HepG2 (cell line): ENCODE data around the gene SLC16A5. TPM values are rescaled to one million over a fixed set of nuclear protein-coding genes. Genes with fewer than 3 reads are reported as not detected.

ENCODE experiments used
- ATF7-NPFF ChIP-seq: sonication (generic); formaldehyde crosslinking; IDR thresholded peaks from 2 replicates; pipeline ENCODE4 v1.8.1; 2023; ENCODE audit warnings: mild to moderate bottlenecking, low read depth, missing genetic modification reagents, moderate library complexity
- DZIP1 ChIP-seq: sonication (generic); formaldehyde crosslinking; IDR thresholded peaks from 2 replicates; pipeline ENCODE4 v1.5.0; 2020; ENCODE audit warnings: mild to moderate bottlenecking, missing genetic modification reagents
- FOXO1 ChIP-seq: sonication (generic); formaldehyde crosslinking; IDR thresholded peaks from 2 replicates; pipeline ENCODE4 v1.4.0; 2020; ENCODE audit warnings: missing genetic modification reagents
- NFE2L2 ChIP-seq: fragments of 150-350 bp; IDR thresholded peaks from 2 replicates; pipeline ENCODE4 v1.6.1; 2014; ENCODE audit warnings: low read length
- NFIB ChIP-seq: sonication (generic); formaldehyde crosslinking; IDR thresholded peaks from 2 replicates; pipeline ENCODE4 v1.9.0; 2021; ENCODE audit warnings: missing genetic modification reagents, mild to moderate bottlenecking, borderline replicate concordance
- SMC3 ChIP-seq: IDR thresholded peaks from 2 replicates; pipeline ENCODE4 v1.6.1; 2011; ENCODE audit warnings: low read length, improper control_type of control experiment
- TGIF2 ChIP-seq: IDR thresholded peaks from 2 replicates; pipeline ENCODE4 v1.6.1; 2016; ENCODE audit warnings: control low read depth, missing compliant biosample characterization
- TMF1 ChIP-seq: sonication (generic); formaldehyde crosslinking; IDR thresholded peaks from 2 replicates; pipeline ENCODE4 v1.8.1; 2022; ENCODE audit warnings: low read depth, missing genetic modification reagents
- ZBTB8A ChIP-seq: sonication (generic); formaldehyde crosslinking; IDR thresholded peaks from 2 replicates; pipeline ENCODE4 v1.4.0; 2020; ENCODE audit warnings: mild to moderate bottlenecking, low read depth, missing genetic modification reagents, borderline replicate concordance
- ZFAT ChIP-seq: sonication (generic); formaldehyde crosslinking; conservative IDR thresholded peaks from 2 replicates; pipeline ENCODE4 v1.8.1; 2023; ENCODE audit warnings: missing genetic modification reagents, inconsistent platforms
- ZMYM4 ChIP-seq: sonication (generic); formaldehyde crosslinking; IDR thresholded peaks from 2 replicates; pipeline ENCODE4 v1.8.1; 2023; ENCODE audit warnings: mild to moderate bottlenecking, missing genetic modification reagents
- ZNF33A ChIP-seq: sonication (generic); formaldehyde crosslinking; IDR thresholded peaks from 2 replicates; pipeline ENCODE4 v1.5.1; 2020; ENCODE audit warnings: missing genetic modification reagents, mild to moderate bottlenecking, moderate library complexity, borderline replicate concordance
- ZNF547 ChIP-seq: sonication (generic); formaldehyde crosslinking; IDR thresholded peaks from 2 replicates; pipeline ENCODE4 v1.5.1; 2020; ENCODE audit warnings: mild to moderate bottlenecking, missing genetic modification reagents
- ZNF589 ChIP-seq: sonication (generic); formaldehyde crosslinking; conservative IDR thresholded peaks from 2 replicates; pipeline ENCODE4 v1.8.0; 2022; ENCODE audit warnings: mild to moderate bottlenecking, moderate library complexity, missing genetic modification reagents
- ZNF607 ChIP-seq: sonication (generic); formaldehyde crosslinking; IDR thresholded peaks from 2 replicates; pipeline ENCODE4 v1.5.1; 2020; ENCODE audit warnings: missing genetic modification reagents, mild to moderate bottlenecking, borderline replicate concordance
- ZNF619 ChIP-seq: sonication (generic); formaldehyde crosslinking; IDR thresholded peaks from 2 replicates; pipeline ENCODE4 v1.4.0; 2020; ENCODE audit warnings: mild to moderate bottlenecking, missing genetic modification reagents
- ZNF788 ChIP-seq: sonication (generic); formaldehyde crosslinking; IDR thresholded peaks from 2 replicates; pipeline ENCODE4 v1.5.0; 2020; ENCODE audit warnings: mild to moderate bottlenecking, missing genetic modification reagents, borderline replicate concordance
- polyA plus RNA-seq, 8 experiments: library from polyadenylated mRNA; depleted of rRNA in 3 of 8; stranded (reverse) in 7 of 8; unstranded in 1 of 8; fragments of >200 nt; fragmentation: Illumina TruSeq in 4 of 8; extraction: Trizol in 4 of 8; gene quantifications; 2 replicates each; pipeline versions ENCODE4 v1.2.1 to v1.2.3, GENCODE V29; 2011 to 2016; ENCODE audit warnings: low read depth in 4 of 8, missing spikeins in 1 of 8, mixed read lengths in 1 of 8; ENCODE audit not compliant: insufficient read depth in 1 of 8
- total RNA-seq, 5 experiments: library from RNA; depleted of rRNA; stranded (reverse); fragments of >200 nt; fragmentation: Illumina TruSeq; extraction: Trizol; gene quantifications; 2 replicates each; pipeline ENCODE4 v1.2.3, GENCODE V29; 2016; ENCODE audit warnings: low read depth in 1 of 5
- TF ChIP-seq, protein P1 (sequence below): sonication (generic); formaldehyde crosslinking; IDR thresholded peaks from 2 replicates; pipeline ENCODE4 v1.4.0; 2020; ENCODE audit warnings: missing genetic modification reagents
- TF ChIP-seq, protein P2 (sequence below): IDR thresholded peaks from 2 replicates; pipeline ENCODE4 v1.6.1; 2012; ENCODE audit warnings: low read depth, low read length, improper control_type of control experiment

The SLC16A5 gene
- total and polyA plus RNA-seq, 2 of the 13 experiments (the other 11 are each of a cell fraction or from before 2014, with no cell fraction given), result 0.69 to 5.6 TPM

DNA sequence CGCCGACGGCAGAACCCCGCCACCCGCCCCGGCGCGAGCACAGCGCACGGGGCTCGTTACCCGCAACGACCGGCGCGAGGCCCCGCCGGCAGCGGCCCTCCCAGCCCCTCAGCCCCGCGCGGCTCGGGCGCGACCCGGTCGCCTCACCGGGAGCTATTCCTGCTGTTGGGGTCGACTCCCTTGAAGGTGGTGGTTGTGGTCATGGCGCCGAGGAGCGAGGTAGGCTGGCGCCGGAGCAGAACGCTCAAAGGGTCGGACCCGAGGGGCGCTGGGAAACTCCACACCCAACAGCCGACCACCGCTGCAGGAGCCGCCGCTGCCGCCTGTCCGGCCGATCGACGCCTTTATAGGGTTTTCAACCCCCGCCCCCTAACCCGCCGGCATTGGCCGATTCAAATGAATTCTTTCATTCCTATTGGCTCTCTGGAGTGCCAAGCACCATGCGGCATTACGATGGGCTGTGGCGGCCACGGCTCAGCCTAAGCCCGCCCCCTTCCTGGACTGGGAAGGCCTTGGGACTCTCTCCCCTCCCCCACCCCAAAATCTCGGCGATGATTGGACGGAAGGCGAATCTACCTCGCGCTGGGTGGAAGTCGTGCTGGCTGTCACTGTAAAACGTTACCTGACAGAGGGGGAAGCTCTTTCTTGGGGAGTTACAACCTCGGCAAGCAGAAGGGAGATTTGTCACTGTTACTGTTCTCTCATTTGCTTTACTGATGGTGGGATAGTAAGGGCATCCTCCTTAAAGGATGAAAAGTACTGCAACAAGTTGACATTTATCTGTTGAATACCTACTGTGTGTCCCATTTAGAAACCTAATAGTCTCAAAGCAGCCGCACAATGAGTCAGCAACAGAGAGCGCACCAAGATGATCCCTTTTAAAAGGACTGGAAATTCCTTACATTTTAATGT lies 66.7 kb downstream of the SLC16A5 start, which contains the start of gene JPT1 (continued):
- TF ChIP-seq DZIP1 (CRISPR knock-in tag) (peak; percentile 86), ZNF607 (CRISPR knock-in tag) (peak; percentile 70), SMC3 (no peak), ZNF547 (peak; percentile 86), ZNF619 (CRISPR knock-in tag) (no peak), TGIF2 (CRISPR knock-in tag) (peak; percentile 82; the same call in 1 of the 2 replicates), ATF7-NPFF (CRISPR knock-in tag) (peak; percentile 75), ZFAT (CRISPR knock-in tag) (no peak), FOXO1 (CRISPR knock-in tag) (no peak; the same call in none of the 2 replicates), ZNF589 (CRISPR knock-in tag) (no peak), NFIB (CRISPR knock-in tag) (no peak), TMF1 (CRISPR knock-in tag) (peak; percentile 93; the same call in 1 of the 2 replicates), ZNF33A (CRISPR knock-in tag) (no peak), NFE2L2 (no peak), ZNF788 (CRISPR knock-in tag) (peak; percentile 71; the same call in 1 of the 2 replicates), ZMYM4 (CRISPR knock-in tag) (peak; percentile 99), ZBTB8A (no peak)
- TF ChIP-seq, protein P1, sequence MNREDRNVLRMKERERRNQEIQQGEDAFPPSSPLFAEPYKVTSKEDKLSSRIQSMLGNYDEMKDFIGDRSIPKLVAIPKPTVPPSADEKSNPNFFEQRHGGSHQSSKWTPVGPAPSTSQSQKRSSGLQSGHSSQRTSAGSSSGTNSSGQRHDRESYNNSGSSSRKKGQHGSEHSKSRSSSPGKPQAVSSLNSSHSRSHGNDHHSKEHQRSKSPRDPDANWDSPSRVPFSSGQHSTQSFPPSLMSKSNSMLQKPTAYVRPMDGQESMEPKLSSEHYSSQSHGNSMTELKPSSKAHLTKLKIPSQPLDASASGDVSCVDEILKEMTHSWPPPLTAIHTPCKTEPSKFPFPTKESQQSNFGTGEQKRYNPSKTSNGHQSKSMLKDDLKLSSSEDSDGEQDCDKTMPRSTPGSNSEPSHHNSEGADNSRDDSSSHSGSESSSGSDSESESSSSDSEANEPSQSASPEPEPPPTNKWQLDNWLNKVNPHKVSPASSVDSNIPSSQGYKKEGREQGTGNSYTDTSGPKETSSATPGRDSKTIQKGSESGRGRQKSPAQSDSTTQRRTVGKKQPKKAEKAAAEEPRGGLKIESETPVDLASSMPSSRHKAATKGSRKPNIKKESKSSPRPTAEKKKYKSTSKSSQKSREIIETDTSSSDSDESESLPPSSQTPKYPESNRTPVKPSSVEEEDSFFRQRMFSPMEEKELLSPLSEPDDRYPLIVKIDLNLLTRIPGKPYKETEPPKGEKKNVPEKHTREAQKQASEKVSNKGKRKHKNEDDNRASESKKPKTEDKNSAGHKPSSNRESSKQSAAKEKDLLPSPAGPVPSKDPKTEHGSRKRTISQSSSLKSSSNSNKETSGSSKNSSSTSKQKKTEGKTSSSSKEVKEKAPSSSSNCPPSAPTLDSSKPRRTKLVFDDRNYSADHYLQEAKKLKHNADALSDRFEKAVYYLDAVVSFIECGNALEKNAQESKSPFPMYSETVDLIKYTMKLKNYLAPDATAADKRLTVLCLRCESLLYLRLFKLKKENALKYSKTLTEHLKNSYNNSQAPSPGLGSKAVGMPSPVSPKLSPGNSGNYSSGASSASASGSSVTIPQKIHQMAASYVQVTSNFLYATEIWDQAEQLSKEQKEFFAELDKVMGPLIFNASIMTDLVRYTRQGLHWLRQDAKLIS (CRISPR knock-in tag), result no peak; the same call in 1 of the 2 replicates
- TF ChIP-seq, protein P2, sequence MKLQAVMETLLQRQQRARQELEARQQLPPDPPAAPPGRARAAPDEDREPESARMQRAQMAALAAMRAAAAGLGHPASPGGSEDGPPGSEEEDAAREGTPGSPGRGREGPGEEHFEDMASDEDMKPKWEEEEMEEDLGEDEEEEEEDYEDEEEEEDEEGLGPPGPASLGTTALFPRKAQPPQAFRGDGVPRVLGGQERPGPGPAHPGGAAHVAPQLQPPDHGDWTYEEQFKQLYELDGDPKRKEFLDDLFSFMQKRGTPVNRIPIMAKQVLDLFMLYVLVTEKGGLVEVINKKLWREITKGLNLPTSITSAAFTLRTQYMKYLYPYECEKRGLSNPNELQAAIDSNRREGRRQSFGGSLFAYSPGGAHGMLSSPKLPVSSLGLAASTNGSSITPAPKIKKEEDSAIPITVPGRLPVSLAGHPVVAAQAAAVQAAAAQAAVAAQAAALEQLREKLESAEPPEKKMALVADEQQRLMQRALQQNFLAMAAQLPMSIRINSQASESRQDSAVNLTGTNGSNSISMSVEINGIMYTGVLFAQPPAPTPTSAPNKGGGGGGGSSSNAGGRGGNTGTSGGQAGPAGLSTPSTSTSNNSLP, result 0 out of 2 replicates have a peak, but pooled peaks have one; percentile 38
